ENCODE measurements around the gene PRKG2.

The PRKG2 gene

GRCh38 chr4:81093720-81094401 lies 121.2 kb downstream of the PRKG2 start:
- H3K9me3 ChIP-seq: no peaks in the 10 kb centered on the region
- H3K4me1 ChIP-seq (ENCODE audit: control insufficient read depth in 1 of 2, insufficient read depth in 1 of 2, low read depth in 1 of 2, low read length in 1 of 2): no peaks in the 10 kb centered on the region
- no peaks in the 10 kb centered on the region for H3K36me3 ChIP-seq
- no peak overlapping the region for H3K4me3 ChIP-seq (ENCODE audit: low read depth in 1 of 2, low read length in 1 of 2)
- H3K27ac ChIP-seq: no peak overlapping the region
- H3K27me3 ChIP-seq: no peaks in the 10 kb centered on the region
- no peak for TF ChIP-seq CTCF (IDR thresholded peaks at IDR 0.05)

- Histone ChIP-seq H3K27ac (no peak overlapping the region), H3K9me3 (no peaks in the 10 kb centered on the region), H3K4me3 (ENCODE audit: low read depth in 1 of 2, low read length in 1 of 2) (no peak overlapping the region), H3K4me1 (ENCODE audit: control insufficient read depth in 1 of 2, insufficient read depth in 1 of 2, low read depth in 1 of 2, low read length in 1 of 2) (no peaks in the 10 kb centered on the region), H3K36me3 (no peaks in the 10 kb centered on the region), H3K27me3 (no peaks in the 10 kb centered on the region)
- TF ChIP-seq CTCF (IDR thresholded peaks at IDR 0.05): no peak
Observed at GRCh38 chr4:81085979-81086378, 129.0 kb downstream of the PRKG2 start.

- Histone ChIP-seq H3K9me3 (no peaks in the 10 kb centered on the region), H3K27me3 (no peaks in the 10 kb centered on the region), H3K36me3 (no peaks in the 10 kb centered on the region), H3K4me1 (ENCODE audit: control insufficient read depth in 1 of 2, insufficient read depth in 1 of 2, low read depth in 1 of 2, low read length in 1 of 2) (no peaks in the 10 kb centered on the region), H3K27ac (no peak overlapping the region), H3K4me3 (ENCODE audit: low read depth in 1 of 2, low read length in 1 of 2) (no peak overlapping the region)
- no peak for TF ChIP-seq CTCF (IDR thresholded peaks at IDR 0.05)
Observed at GRCh38 chr4:81085291-81085690, 129.7 kb downstream of the PRKG2 start.

GRCh38 chr4:81084634-81085033 lies 130.4 kb downstream of the PRKG2 start:
- Histone ChIP-seq H3K36me3 (no peaks in the 10 kb centered on the region), H3K27ac (no peak overlapping the region), H3K9me3 (no peaks in the 10 kb centered on the region), H3K27me3 (no peaks in the 10 kb centered on the region), H3K4me3 (ENCODE audit: low read depth in 1 of 2, low read length in 1 of 2) (no peak overlapping the region), H3K4me1 (ENCODE audit: control insufficient read depth in 1 of 2, insufficient read depth in 1 of 2, low read depth in 1 of 2, low read length in 1 of 2) (no peaks in the 10 kb centered on the region)
- TF ChIP-seq CTCF (IDR thresholded peaks at IDR 0.05): no peak

- no peaks in the 10 kb centered on the region for H3K27me3 ChIP-seq
- no peaks in the 10 kb centered on the region for H3K9me3 ChIP-seq
- H3K36me3 ChIP-seq: no peaks in the 10 kb centered on the region
- TF ChIP-seq CTCF (IDR thresholded peaks at IDR 0.05): no peak
- no peak overlapping the region for H3K4me3 ChIP-seq (ENCODE audit: low read depth in 1 of 2, low read length in 1 of 2)
- H3K27ac ChIP-seq: no peak overlapping the region
- no peaks in the 10 kb centered on the region for H3K4me1 ChIP-seq (ENCODE audit: control insufficient read depth in 1 of 2, insufficient read depth in 1 of 2, low read depth in 1 of 2, low read length in 1 of 2)
Observed at GRCh38 chr4:81084029-81084428, 131.0 kb downstream of the PRKG2 start.

Data from neutrophil (primary cell).